NCI-H1694 (cell line): Measurements from ENCODE around the gene CRB2.

ENCODE experiments used
- DNase-seq: peaks from one replicate; lab custom pipeline; 2025; lab: John Stamatoyannopoulos, UW

The CRB2 gene

DNA sequence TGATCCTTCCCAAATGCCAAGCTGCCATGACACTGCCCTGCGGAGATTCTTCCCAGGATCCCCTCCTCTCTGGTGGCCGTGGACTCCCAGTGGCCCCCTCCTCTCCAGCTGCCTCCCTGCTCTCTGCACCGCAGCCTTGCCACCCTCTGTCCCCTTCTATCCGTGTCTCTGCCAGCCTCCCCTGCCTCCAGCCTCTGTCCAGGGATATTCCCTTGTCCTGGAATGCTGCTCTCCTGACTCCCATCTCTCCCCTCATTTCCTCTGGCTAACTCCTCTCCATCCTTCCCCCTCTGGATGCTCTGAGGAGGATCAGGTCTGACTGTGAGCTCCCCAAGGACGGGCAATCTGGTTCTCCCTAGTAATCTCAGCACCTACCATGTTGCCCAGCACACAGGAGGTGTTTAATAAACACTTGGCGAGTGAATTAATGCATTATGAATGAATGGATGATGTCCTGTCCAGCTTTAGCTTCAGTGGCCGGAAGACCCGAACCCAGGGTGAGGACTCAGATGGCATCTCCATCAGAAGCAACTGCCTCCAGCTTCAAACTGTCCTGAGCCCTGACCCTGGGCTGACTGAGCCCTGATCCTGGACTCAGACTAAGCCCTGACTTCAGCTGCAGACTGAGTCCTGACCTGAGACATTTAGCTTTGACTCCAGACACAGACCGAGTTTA is 7.5 kb upstream of the CRB2 start:
- no peak for DNase-seq

DNA sequence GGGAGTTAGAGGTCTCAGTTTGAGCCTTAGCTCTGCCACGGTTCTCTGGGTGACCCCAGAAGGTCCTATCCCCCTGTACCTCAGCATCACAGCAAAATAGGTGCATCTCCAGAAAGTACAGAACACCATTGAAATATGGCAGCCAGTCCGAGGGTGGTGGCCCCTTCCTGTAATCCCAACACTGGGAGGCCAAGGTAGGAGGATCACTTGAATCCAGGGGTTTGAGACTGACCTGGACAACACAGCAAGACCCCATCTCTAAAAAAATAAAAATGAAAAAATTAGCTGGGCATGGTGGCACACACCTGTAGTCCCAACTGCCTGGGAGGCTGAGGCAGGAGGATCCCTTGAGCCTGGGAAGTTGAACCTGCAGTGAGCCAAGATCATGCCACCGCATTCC is 7.0 kb upstream of the CRB2 start:
- DNase-seq = no peak

DNA sequence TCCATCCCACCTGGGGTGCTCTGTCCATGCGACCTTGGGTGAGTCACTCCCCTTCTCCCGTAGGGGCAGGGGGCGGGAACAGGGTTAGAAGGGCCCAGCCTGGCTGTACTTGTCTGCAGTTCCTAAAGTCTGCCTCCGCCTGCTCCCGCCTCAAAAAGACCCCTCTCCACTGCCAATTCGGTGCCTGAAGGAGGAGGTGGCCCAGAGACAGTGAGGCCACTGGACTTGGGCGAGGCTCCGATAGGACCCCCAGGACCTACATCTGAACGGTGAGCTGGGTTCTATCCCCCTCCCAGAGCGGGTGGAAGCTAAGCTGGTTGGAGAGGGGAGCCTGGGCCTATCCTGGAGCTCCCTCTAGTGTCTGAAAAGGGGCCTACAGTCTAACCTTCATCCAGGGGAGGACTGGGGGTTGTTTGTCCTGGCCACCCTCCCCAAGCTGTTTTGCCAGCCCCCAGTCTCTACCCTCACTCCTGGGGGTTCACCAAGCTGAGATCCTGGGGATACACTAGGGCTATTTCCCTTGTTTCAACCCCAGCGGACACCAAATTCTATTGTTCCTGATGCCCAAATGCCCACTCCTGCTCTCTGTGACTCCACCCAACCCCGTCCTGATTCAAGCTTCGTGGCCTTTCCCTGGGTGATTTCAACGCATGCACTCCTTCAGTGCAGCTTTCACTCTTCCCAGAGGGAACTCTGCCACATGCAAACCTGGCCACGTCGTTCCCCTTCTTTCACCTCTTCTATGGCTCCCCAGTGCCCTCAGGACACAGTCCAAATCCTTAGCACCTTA is 6.1 kb upstream of the CRB2 start:
- DNase-seq = peak; percentile 45

DNA sequence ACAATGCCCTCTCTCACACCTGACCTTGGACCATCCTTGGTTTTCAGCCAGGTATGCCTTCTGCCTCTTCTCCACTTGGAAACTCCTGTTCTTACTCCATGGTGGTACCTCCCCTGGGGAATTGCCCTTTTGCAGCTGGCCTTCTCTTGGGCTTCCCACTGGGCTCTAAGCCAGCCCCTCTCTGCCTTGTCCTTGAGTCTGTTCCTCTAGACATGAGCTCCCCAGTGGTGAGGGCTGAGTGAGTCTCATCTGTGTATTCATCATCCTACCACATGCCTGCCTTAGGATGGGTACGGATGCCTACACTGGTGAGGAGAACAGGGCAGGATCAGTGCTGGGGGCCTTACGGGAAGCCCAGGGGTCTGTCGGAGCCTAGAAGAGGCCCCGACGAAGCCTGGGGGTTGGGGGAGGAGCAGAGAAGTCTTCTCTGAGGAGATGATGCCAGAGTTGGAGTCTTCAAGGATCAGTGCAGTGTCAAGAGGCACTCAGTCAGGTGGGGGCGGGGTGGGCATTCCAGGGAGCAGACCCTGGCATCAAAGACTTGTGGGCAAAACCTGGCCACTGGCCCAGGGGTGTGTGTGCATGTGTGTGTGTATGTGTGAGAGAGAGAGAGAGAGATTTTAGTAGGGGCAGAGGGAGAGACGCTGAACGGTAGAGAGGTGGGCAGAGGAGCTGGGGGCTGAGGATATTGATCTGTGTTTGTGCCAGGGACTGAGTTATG is 5.2 kb upstream of the CRB2 start:
- DNase-seq = no peak

DNA sequence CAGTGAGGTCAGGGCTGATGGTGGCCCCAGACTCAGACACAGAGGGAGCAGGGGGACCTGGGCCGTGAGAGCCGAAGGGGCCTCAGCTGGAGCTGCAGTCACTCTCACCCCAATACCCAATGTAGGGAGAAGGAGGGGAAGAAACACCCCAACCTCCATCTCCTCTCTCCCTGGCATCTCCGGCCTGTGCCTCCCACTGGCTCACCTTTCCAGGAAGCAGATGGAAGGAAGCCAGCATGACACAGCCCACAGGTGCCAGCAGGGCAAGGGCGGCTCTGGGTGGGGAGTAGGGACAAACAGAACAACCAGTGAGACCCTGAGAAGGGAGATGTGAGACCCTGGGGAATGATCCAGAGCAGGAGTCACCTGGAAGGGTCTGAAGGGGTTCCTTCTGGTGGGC is 3.0 kb upstream of the CRB2 start:
- DNase-seq = no peak

DNA sequence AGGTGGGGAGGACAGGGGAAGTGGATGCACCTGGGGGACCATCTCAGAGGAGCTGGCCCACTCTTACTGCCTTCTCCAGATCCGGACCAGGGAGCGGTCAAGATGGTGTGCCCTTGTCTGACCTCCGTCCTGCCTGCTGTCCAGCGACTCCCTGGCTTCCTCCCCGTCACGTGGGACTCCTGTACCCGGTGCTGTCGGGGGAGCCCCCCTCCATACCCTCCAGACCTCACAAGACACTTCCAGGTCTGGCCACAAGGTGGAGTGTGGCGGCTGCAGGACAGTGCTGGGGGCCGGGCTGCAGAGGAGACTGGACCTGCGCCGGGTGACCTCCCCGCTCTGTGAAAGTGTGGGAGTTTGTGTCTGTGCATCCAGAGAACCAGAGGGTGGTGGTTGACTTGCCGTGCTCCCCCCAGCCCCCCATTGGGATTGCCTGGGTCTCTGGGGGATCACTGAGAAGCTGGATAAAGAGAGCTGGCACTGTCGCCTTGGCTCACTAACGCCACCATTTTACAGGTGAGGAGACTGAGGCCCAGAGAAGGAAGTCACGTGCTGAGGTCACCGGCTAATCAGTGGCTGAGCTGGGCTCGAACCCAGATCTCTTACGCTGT is 1.9 kb upstream of the CRB2 start:
- DNase-seq = no peak

DNA sequence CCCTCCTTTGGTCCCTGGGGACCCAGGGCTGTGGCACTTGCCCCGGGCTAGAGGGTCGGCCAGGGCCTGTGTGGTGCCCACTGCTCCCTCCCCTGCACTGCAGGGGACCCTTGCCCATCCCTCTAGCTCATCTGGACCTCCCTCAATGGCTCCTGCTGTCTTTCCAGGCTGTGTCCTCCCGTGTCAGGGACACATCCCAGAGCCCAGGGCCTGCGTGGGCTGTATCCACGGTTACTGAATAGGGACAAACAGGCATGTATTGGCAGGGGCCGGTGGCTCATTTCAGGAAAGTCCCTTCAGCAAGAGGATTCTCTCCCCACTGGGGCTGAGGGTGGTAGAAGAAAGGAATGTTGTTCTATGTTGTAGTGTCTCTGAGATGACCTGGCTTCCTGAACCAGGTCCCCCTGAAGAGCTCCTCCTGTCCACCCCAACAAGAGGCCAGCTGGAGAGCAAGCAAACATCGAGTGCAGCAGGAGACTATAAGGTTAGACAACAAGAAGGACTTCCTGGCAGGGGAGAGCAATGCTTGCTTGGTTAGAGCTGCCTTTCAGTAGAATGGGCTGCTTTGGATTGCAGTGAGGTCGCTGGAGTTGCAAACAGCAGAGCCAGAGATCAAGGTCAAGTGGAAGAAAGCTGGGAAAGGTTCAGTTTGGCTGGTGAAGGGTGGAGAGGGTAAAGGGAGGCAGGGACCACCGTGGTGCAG is 1.0 kb upstream of the CRB2 start:
- DNase-seq = no peak

DNA sequence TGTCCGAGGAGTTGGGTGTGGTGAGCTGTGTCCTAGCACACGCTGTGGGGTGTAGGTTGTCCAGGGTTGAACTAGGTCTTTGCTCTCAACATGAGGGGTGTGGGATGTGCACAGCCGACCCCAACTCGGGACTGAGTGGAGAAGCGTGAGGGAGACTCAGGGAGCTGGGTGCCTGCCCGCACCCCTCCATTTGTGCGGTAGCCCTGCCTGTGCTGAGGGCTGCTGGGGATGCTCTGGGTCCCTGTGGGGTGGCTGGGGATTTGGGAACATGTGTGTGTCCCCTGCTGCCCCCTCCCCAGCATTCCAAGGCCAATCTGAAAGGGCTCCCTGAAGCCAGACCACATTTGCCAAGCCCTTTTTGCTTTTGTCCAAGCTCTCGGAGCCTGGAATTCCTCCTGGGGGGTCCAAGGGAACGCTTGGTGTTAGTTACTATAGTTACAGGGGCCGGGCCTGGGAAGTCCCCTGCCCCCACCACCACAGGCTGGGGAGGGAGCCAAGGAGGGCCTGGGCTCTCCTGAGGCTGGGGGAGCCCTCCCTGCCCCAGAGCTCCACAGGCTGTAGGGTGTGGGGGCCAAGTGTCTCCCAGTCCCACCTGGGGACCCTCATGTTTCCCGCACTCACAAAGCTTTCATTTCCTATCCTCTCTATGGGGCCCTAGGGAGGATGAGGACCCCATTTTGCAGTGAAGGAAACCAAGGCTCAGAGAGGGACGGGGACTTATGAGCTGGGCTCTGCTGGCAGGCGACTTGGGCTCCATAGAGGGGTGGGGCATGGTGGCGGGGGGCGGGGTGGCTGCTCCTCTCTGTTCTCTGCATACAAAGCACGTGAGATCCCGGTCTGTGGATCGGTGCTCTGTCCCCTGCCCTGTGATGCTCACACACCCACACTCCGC is 1.1 kb downstream of the CRB2 start:
- no peak for DNase-seq

DNA sequence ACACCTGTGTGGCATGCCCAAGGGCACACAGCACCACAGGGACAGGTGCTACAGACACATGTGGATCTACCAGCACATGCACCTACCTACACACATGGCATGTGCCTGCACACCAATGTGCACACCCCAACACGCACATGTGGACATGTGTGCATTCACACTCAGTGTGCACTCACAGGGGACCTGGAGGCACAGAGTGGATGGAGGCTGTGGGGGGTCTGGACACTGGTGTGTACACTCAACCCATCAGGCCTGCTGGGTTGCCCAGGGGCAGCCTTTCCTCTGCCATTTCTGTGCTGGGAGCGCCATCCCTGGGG is 1.7 kb downstream of the CRB2 start:
- DNase-seq = no peak

DNA sequence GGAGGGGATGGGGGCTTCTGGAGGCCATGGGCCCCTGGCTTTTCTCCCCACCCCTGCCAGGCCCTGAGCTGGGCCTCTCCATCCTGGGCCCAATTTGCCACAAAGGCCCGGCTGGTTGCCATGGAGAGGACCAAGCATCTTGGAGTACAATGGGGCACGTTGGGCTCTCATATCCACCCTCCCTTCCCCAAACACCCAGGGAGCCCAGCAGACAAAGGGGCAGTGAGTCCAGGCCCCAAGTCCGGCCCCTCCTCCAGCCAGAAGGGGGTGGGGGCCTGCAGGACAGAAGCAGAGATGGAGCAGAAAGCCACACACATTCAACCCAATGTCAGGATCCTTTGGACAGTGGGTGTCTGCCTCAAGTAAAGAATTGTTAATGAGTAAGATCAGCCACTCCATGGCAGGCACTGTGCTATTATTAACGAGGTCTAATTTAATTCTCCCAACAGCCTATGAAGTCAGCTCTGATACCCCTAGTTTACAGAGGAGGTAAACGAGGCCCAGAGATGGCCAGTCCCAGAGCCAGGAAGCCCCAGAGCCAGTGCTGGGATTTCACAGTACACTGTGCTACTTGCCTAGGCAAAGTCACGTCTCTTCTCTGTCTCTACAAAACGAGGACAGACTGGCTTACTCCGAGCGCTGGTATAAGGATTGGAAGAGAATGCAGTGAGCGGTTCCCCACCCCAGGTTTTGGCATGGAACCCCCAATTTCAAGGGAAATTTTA is 2.3 kb downstream of the CRB2 start:
- DNase-seq = no peak

DNA sequence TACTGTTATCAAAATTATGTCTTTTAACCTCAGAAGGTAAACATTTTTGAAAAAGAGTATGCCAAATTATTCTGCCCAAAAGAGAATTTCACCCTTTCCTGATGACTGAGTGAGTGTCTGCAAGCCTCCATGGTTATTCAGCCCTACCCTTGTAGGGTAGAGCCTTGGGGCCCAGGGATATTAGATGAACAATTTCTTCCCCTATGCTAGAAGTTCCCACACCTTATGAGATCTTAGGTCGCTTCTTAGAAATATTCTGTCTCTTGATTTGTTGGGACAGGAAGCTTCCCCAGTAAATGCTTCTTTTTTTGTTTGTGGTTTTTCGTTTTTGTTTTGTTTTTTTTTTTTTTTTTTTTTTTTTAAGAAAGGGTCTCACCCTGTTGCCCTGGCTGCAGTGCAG is 3.1 kb downstream of the CRB2 start:
- DNase-seq = no peak

DNA sequence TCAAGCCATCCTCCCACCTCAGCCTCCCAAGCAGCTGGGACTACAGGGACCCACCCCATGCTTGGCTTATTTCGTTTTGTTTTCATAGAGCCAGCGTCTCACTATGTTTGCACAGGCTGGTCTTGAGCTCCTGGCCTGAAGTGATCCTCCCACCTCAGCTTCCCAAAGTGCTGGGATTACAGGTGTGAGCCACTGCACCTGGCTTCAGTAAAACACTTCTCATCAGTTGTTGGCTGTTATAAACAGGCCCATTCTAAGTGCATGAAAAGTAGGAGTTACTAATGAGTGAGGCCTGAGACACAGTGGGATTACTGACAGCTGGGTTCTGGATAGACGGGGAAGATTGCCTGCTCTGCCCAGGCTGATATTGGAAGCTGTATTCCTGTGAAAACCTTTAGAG is 3.5 kb downstream of the CRB2 start:
- no peak for DNase-seq

DNA sequence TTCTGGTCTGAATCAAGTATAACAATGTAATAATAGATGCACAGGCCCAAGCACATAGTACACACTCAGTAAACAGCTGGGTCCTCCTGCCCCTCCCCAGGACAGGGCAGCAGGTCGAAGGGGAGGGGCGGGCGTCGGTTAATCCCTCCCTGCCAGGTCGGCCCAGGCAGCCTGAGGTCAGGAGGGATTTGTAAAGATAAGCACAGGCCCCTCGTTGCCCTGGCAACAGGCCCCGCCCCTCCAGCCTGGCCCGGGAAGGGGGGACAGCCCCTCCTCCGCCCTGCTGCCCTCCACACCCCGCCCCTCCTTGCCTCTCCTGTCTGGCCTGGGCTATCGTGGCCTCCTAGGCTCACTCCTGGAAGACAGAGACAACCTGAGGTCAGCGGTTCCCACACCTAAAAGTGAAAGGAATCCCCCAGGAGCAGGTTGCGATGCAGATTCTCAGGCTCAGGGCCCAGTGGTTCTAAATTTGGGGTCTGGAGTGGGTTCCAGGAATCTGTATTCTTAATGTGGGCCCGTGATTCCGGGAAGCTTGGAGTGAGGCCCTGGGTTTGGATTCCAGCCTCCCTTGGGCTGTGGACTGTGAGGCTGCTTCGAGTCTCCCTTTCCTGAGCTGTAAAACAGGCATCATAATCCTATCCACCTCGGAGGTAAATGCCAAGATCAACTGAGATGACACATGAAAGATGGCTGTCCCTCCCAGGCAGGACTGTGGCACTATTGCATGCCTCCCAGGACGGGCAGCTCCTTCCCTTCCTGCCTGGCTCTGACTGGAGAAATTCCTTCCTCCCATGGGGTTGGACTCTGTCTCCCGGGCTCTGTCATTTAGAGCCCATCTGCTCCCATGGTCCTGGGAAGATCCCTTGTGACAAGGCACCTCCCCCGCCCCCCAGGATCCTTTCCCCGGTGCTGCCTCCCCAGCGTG is 4.4 kb downstream of the CRB2 start:
- DNase-seq = no peak

DNA sequence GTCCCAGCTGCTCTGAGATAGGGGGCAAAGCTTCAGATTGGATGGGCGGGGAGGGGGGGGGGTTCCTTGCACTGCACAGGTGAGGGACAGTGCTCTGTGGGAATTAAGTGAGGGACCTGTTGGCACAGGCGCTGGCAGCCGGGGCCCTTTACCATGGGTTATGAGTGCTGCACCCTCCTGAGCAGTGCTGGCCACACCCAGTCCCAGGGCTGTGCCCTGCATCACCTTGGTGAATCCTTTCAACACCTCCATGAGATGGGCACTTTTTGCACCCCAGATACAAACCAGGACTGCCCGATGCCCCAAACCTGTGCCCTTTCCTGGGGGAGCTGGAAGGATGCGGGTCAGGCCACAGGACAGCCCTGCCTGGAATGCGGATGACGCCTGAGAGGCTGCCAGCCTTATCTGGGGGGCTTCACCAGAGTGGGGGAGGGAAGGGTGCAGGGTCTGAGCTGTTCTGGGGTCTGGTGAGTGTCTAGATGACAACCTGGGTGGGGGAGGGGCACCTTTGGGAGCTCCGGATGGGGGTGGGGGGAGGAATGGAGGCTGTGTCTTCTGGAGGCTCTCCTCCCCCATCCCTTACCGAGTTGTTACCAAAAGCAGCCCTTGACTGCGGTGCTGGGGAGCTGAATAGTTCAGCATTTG is 5.2 kb downstream of the CRB2 start:
- no peak for DNase-seq

DNA sequence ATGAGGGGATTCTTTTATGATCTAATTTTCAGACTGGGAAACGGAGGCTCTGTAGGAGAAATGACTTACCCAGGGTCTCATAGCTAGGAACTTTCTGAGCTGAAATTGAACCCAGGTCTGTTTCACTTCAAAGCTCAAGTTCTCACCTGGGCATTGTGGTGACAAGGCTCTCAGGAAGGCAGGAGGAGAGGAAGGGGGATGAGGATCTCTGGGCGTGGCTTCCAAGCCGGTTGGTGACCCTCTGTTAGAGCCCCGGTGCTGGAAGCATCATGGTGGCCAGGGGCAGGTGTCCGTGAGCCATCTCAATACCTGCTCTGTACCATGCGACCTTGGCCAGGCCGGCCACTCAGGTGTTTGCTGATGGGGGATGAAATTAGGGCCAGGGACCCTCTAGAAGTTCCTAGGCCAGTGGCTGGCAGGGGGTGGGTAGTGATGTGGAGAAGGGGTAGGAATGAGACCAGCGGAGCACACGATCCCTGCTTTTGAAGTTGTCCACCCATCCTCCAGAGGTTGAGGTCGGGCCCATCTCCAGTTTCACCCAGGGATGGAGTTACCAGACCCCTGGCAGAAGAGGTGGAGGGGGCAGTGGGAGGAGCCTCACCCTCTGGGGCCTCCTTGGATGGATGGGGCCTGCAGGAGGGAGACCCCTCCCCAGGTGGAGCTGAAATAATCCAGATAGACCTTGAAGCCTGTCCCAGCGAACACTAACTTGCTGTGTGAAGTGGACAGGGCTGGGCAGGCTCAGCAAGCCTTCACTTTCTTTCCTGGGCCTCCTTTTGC is 5.9 kb downstream of the CRB2 start:
- no peak for DNase-seq

DNA sequence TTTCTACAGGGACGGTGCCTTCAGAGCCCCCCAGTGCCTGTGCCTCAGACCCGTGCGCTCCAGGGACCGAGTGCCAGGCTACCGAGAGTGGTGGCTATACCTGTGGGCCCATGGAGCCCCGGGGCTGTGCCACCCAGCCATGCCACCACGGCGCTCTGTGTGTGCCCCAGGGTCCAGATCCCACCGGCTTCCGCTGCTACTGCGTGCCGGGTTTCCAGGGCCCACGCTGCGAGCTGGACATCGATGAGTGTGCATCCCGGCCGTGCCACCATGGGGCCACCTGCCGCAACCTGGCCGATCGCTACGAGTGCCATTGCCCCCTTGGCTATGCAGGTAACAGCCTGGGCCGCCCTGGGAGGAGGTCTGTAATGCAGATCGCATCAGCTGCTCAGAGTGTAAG is 6.9 kb downstream of the CRB2 start:
- no peak for DNase-seq

DNA sequence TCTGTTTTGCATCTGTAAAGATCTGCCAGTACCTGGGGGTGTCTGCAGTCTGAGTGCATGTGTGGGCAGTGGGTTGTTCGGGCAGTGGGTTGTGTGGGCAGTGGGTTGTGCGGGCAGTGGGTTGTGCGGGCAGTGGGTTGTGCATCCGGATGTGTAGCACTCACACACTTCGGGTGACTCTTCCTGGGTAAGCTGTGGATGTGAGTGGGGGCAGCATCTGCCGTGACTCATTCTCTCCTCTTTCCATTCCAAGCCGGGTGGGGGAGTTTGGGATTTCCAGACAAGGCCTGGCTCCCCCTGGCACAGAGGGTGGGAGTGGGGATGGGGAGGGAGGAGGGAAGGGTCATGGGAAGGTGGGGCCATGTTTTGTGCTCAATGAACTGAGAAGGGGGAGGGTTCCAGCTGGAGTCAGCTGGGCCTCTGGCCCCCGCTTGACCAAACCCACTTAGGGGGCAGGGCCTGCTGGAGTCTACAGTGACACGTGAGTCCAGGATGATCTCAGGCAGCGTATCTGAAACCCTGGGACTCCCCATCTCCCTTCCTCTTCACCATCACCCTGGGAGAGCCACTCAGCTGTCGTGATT is 8.3 kb downstream of the CRB2 start:
- DNase-seq = no peak
